Central memory CD8-positive, alpha-beta T cell (primary cell): Measurements from ENCODE around the gene GABRR2.

Source experiments
- ATAC-seq: fragments of 150-1000 bp; cut with Tn5 transposase; replicated peaks from 2 replicates; pipeline ENCODE4 v1.10.0; 2022; ENCODE audit warnings: mild to moderate bottlenecking, moderate FRiP score, moderate number of reproducible peaks; ENCODE audit not compliant: poor library complexity, severe bottlenecking; ENCODE audit errors: extremely low read depth
- DNase-seq, 2 donors: peaks; one replicate each; pipeline ENCODE4 v3.0.0; 2021; ENCODE audit warnings: low spot score in 2 of 2
- H3K27ac Mint-ChIP-seq: one replicate; pipeline ENCODE4 v1.8.0; 2022; ENCODE audit warnings: low read depth, mild to moderate bottlenecking, moderate library complexity, mixed read lengths
- H3K27me3 Mint-ChIP-seq: one replicate; pipeline ENCODE4 v1.8.0; 2022; ENCODE audit warnings: mixed read lengths
- H3K36me3 Mint-ChIP-seq: one replicate; pipeline ENCODE4 v1.8.0; 2022; ENCODE audit warnings: mild to moderate bottlenecking, moderate library complexity, mixed read lengths; ENCODE audit not compliant: insufficient read depth
- H3K4me1 Mint-ChIP-seq: one replicate; pipeline ENCODE4 v1.8.0; 2022; ENCODE audit warnings: mixed read lengths
- H3K4me3 Mint-ChIP-seq: one replicate; pipeline ENCODE4 v1.8.0; 2022; ENCODE audit warnings: mild to moderate bottlenecking, moderate library complexity, mixed read lengths
- H3K9me3 Mint-ChIP-seq: one replicate; pipeline ENCODE4 v1.8.0; 2022; ENCODE audit warnings: mixed read lengths

The GABRR2 gene

DNA sequence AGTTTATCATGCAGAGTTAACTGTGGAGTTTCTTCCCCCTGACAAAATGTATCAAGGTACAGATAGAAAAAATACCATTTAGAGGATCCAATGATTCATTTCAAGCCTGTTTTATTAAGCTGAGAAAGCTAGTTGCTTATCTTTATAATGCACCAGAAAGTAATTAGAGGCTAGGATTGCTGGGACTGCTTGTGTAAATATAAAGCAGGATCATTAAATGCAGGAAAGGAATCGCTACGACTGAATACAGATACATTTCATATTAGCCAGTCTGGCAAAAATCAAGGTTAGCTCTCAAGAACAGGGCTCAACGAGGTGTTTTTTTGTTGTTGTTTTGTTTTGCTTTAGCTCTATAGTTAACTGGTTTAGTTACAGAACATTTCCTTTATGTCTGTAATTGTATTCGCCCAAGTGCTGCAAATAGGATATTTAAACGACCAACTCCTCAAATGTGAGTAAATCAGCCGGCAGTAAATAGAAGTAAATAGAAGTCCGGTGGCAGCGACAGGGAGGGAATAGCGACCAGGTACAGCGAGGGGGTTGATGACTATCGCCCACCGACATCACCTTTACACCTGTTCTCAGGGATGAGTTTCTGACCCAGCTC, 36.7 kb upstream of the GABRR2 start:
- peaks cover 5% of the 10 kb centered on the region for H3K36me3 Mint-ChIP-seq
- DNase-seq, result no peak
- peaks cover 52% of the 10 kb centered on the region for H3K4me1 Mint-ChIP-seq
- ATAC-seq, result peak; percentile 10
- H3K9me3 Mint-ChIP-seq, result no peaks in the 10 kb centered on the region
- peak overlapping the region; percentile 99 for H3K27ac Mint-ChIP-seq
- no peaks in the 10 kb centered on the region for H3K27me3 Mint-ChIP-seq
- peak overlapping the region; percentile 99 for H3K4me3 Mint-ChIP-seq

DNA sequence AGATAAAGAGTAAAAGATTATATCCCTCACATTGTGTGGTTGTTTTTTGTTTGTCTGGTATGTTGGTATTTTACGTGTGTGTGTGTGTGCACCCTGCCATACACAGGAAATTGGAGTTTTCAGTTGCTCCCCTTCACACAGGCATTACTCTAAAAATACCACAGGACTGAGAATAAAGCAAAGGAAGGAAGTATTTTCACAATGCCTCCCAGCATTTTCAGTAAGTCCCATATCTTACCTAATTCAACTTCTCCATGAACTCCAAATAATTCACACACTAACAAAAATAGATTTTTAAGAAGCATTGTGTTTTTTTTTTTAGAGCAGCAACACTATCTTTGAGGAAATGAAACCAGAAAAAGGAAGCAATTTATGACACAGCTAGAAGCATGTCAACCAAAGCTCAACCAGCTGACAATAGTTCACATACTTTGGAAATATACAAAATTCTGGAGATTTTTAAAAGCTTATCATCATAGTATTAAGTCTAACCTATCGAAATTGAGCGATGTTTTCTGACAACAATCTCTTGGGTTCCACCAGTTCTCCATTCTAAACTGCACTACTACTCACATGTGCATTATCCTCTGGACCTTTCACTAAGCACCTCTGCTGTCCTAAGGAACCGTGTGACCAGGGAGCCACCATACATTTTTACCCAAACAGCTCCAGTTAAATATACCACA, 35.3 kb upstream of the GABRR2 start:
- peaks cover 5% of the 10 kb centered on the region for H3K36me3 Mint-ChIP-seq
- H3K27me3 Mint-ChIP-seq, result no peaks in the 10 kb centered on the region
- H3K4me3 Mint-ChIP-seq, result peak overlapping the region; percentile 99
- H3K9me3 Mint-ChIP-seq, result no peaks in the 10 kb centered on the region
- H3K4me1 Mint-ChIP-seq, result peaks cover 60% of the 10 kb centered on the region
- ATAC-seq, result peak; percentile 34
- no peak for DNase-seq
- peak overlapping the region; percentile 99 for H3K27ac Mint-ChIP-seq

- no peaks in the 10 kb centered on the region for H3K27me3 Mint-ChIP-seq
- no peak overlapping the region for H3K4me3 Mint-ChIP-seq
- peak overlapping the region; percentile 70 for H3K27ac Mint-ChIP-seq
- H3K36me3 Mint-ChIP-seq, result peaks cover 7% of the 10 kb centered on the region
- H3K9me3 Mint-ChIP-seq, result no peaks in the 10 kb centered on the region
- no peak for ATAC-seq
- no peak for DNase-seq
- peaks cover 67% of the 10 kb centered on the region for H3K4me1 Mint-ChIP-seq
Measured at GRCh38 chr6:89348372-89348771, 33.3 kb upstream of the GABRR2 start.

DNA sequence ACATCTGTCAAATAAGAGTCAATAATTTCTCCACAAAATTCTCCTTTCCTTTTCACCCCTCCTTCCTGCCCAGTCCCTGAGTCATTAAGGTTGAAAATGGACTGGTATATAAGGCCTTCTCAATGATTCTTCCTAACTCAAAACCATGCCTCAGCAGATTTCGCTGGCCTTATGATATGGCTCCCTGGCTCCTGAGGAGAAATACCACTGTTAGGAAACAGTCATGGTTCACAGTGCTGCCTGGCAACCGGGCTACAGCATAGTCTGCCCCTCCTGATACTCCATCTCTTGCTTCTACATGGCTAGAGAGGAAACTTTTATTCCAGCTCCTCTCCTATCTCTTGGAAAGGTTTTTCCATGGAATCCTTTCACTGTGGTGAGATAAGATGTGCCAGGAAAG, 32.7 kb upstream of the GABRR2 start:
- ATAC-seq (no peak), DNase-seq (no peak)
- Mint-ChIP-seq H3K4me3 (no peak overlapping the region), H3K27me3 (no peaks in the 10 kb centered on the region), H3K9me3 (no peaks in the 10 kb centered on the region), H3K27ac (peak overlapping the region; percentile 70), H3K4me1 (peaks cover 66% of the 10 kb centered on the region), H3K36me3 (peaks cover 7% of the 10 kb centered on the region)

GRCh38 chr6:89346433-89346832, 31.3 kb upstream of the GABRR2 start:
- ATAC-seq (no peak), DNase-seq (no peak)
- Mint-ChIP-seq H3K27ac (no peak overlapping the region), H3K4me3 (no peak overlapping the region), H3K36me3 (peaks cover 9% of the 10 kb centered on the region), H3K27me3 (no peaks in the 10 kb centered on the region), H3K4me1 (peaks cover 59% of the 10 kb centered on the region), H3K9me3 (no peaks in the 10 kb centered on the region)

GRCh38 chr6:89339565-89339964, 24.5 kb upstream of the GABRR2 start:
- H3K4me3 Mint-ChIP-seq, result no peak overlapping the region
- H3K27ac Mint-ChIP-seq, result no peak overlapping the region
- ATAC-seq, result no peak
- no peak for DNase-seq
- peaks cover 46% of the 10 kb centered on the region for H3K36me3 Mint-ChIP-seq
- H3K27me3 Mint-ChIP-seq, result no peaks in the 10 kb centered on the region
- H3K9me3 Mint-ChIP-seq, result no peaks in the 10 kb centered on the region
- H3K4me1 Mint-ChIP-seq, result peaks cover 11% of the 10 kb centered on the region

GRCh38 chr6:89335164-89335563, 20.1 kb upstream of the GABRR2 start:
- DNase-seq (no peak), ATAC-seq (no peak)
- Mint-ChIP-seq H3K9me3 (no peaks in the 10 kb centered on the region), H3K27ac (no peak overlapping the region), H3K36me3 (peaks cover 48% of the 10 kb centered on the region), H3K27me3 (no peaks in the 10 kb centered on the region), H3K4me1 (peaks cover 5% of the 10 kb centered on the region), H3K4me3 (no peak overlapping the region)

GRCh38 chr6:89330910-89331309, 15.8 kb upstream of the GABRR2 start:
- Mint-ChIP-seq H3K27me3 (no peaks in the 10 kb centered on the region), H3K9me3 (no peaks in the 10 kb centered on the region), H3K27ac (no peak overlapping the region), H3K4me3 (no peak overlapping the region), H3K36me3 (peaks cover 38% of the 10 kb centered on the region), H3K4me1 (peaks cover 5% of the 10 kb centered on the region)
- no peak for ATAC-seq
- no peak for DNase-seq

DNA sequence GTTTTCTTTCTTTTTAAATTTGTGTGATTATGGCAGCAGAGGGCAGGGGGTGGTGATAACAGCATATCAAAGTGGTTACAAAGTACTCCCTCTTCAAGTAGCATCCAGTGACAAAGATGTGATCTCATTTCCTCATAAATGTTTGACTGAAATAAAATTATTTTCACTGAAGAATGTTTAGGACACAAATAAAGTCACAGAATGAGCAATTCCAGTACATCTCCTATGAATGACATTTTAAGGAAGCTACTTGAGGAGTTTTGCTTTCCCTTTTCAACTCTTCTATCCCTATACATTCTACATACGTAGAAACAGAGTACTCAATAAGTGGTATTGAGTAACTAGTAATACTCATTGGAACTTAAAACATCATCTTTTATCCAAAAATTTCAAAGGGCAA, 13.9 kb upstream of the GABRR2 start:
- no peak overlapping the region for H3K27ac Mint-ChIP-seq
- H3K9me3 Mint-ChIP-seq, result no peaks in the 10 kb centered on the region
- H3K4me3 Mint-ChIP-seq, result no peak overlapping the region
- ATAC-seq (no peak), DNase-seq (no peak)
- peaks cover 5% of the 10 kb centered on the region for H3K4me1 Mint-ChIP-seq
- peaks cover 35% of the 10 kb centered on the region for H3K36me3 Mint-ChIP-seq
- no peaks in the 10 kb centered on the region for H3K27me3 Mint-ChIP-seq

GRCh38 chr6:89324304-89324703, 9.2 kb upstream of the GABRR2 start:
- H3K27ac Mint-ChIP-seq, result no peak overlapping the region
- peaks cover 7% of the 10 kb centered on the region for H3K4me1 Mint-ChIP-seq
- no peak overlapping the region for H3K4me3 Mint-ChIP-seq
- H3K27me3 Mint-ChIP-seq, result no peaks in the 10 kb centered on the region
- no peaks in the 10 kb centered on the region for H3K9me3 Mint-ChIP-seq
- peaks cover 17% of the 10 kb centered on the region for H3K36me3 Mint-ChIP-seq
- no peak for ATAC-seq
- no peak for DNase-seq

DNA sequence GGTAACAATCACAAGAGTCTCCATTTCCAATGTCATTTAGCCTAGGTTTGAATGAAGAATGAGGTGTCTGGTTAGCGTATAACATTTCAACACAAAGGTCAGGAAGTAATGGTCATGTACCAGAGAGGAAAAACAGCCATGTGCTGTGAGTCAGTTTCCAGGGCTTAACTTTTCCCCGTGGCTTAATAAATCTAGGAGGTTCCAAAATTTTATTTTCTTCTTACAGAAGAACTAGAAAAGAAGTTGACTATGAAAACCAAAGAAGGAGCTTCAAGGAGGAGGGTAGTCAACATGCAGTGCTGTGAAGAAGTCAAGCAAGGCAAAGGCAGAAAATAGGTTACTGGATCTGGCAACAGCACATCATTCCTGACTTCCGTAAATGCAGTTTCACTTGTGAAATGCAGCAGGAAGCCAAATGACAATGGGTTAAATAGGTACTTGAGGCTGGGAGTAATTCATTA, 8.4 kb upstream of the GABRR2 start:
- no peak overlapping the region for H3K4me3 Mint-ChIP-seq
- no peaks in the 10 kb centered on the region for H3K27me3 Mint-ChIP-seq
- H3K4me1 Mint-ChIP-seq, result peaks cover 7% of the 10 kb centered on the region
- H3K9me3 Mint-ChIP-seq, result no peaks in the 10 kb centered on the region
- ATAC-seq, result no peak
- no peak for DNase-seq
- no peak overlapping the region for H3K27ac Mint-ChIP-seq
- H3K36me3 Mint-ChIP-seq, result peaks cover 11% of the 10 kb centered on the region

DNA sequence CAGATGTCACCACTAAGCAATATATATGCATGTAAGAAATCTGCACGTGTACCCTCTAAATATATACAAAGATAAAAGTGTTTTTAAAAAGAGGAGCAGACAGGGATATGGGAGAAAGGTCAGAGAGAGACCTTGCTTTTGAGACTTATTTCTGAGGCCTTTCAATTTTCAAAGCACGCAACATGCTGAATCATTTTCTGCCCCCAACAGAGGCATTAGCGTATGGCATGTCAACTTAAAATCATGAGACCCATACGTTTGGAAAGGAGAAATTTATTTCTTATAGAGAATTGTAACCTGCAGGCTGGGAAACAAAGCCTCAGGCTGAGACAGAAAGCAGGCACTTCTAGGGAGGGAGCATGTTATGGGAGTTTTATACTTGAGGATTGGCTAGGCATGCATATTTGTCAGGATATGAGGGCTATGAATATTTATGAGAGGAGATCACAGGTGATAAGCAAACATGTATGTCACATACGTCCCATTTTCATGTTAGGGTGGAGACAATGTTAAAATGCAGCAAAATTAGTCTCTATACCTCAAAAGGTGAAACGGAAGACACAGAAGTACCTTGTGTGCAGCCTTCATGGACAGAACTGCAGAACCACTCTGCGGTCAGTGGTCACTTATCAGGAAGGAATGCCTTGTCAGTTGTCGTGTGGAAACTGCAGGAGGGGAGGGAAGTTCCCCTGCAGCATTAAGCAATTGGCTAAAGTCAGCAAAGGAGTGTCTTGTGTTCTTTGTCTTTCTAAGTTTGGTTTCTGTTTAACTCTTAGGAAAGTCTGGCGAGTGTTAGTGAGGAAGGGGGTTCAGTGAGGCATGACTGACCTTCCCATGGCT, 6.3 kb upstream of the GABRR2 start:
- no peak overlapping the region for H3K27ac Mint-ChIP-seq
- H3K9me3 Mint-ChIP-seq, result no peaks in the 10 kb centered on the region
- peaks cover 13% of the 10 kb centered on the region for H3K4me1 Mint-ChIP-seq
- no peaks in the 10 kb centered on the region for H3K27me3 Mint-ChIP-seq
- DNase-seq, result no peak
- H3K4me3 Mint-ChIP-seq, result no peak overlapping the region
- H3K36me3 Mint-ChIP-seq, result peaks cover 7% of the 10 kb centered on the region
- no peak for ATAC-seq
